Panc1 (cell line): Measurements from ENCODE around the gene DUSP1. TPM values are rescaled to one million over a fixed set of nuclear protein-coding genes. Genes with fewer than 3 reads are reported as not detected.

Source experiments
- ATAC-seq: fragments of 200-7000 bp; cut with Tn5 transposase; 2 replicates; pipeline ENCODE4 v1.9.1; 2020; ENCODE audit warnings: mild to moderate bottlenecking, moderate library complexity
- BruUV-seq: library from RNA; stranded (reverse); fragments of 400-500 nt; replicated peaks from 2 replicates; lab custom pipeline; 2021; lab: Mats Ljungman, UMichigan
- CTCF ChIA-PET: fragments of 300-600 bp; sonication (Branson Sonifier 250); formaldehyde crosslinking; loops from one replicate; lab custom pipeline; 2022; ENCODE audit warnings: antibody characterized with exemption; lab: Charles Lee
- POLR2A ChIA-PET: fragments of 300-600 bp; sonication (Branson Sonifier 250); formaldehyde crosslinking; loops from one replicate; lab custom pipeline; 2022; ENCODE audit warnings: antibody characterized with exemption; lab: Charles Lee
- DNase-seq: peaks from one replicate; pipeline ENCODE4 v3.0.0-alpha.2; 2010; ENCODE audit warnings: low read depth, low spot score
- H3K27ac ChIP-seq: 2 replicates; pipeline ENCODE4 v1.5.1; 2011; ENCODE audit warnings: mild to moderate bottlenecking, low read length, inconsistent platforms
- H3K27me3 ChIP-seq: fragments of 200-500 bp; sonication (Bioruptor generic); 2 replicates; pipeline ENCODE4 v1.6.0; 2014; ENCODE audit warnings: low read length, inconsistent platforms; ENCODE audit not compliant: control insufficient read depth, insufficient read depth
- H3K36me3 ChIP-seq: fragments of 200-500 bp; sonication (Bioruptor generic); 2 replicates; pipeline ENCODE4 v1.5.1; 2014; ENCODE audit warnings: inconsistent platforms, mild to moderate bottlenecking, low read length, moderate library complexity; ENCODE audit not compliant: control insufficient read depth, insufficient read depth
- H3K4me1 ChIP-seq: 2 replicates; pipeline ENCODE4 v1.5.1; 2011; ENCODE audit warnings: inconsistent platforms, mild to moderate bottlenecking, low read length, moderate library complexity; ENCODE audit not compliant: control insufficient read depth, insufficient read depth
- H3K4me3 ChIP-seq, 2 experiments: 2 replicates each; pipeline ENCODE4 v1.5.1; 2011 to 2012; ENCODE audit warnings: low read depth in 2 of 2, low read length in 2 of 2, mild to moderate bottlenecking in 2 of 2, inconsistent platforms in 1 of 2, moderate library complexity in 1 of 2
- H3K9me3 ChIP-seq: fragments of 200-500 bp; sonication (Bioruptor generic); 2 replicates; pipeline ENCODE4 v1.5.1; 2014; ENCODE audit warnings: low read depth, mild to moderate bottlenecking, inconsistent platforms, low read length, moderate library complexity; ENCODE audit not compliant: control insufficient read depth, insufficient read depth
- POLR2AphosphoS5 ChIP-seq: IDR thresholded peaks from 2 replicates; pipeline ENCODE4 v1.6.1; 2012; ENCODE audit warnings: mild to moderate bottlenecking, low read depth, low read length, moderate library complexity
- SIN3A ChIP-seq: IDR thresholded peaks from 2 replicates; pipeline ENCODE4 v1.6.1; 2012; ENCODE audit warnings: low read depth, mild to moderate bottlenecking, low read length, moderate library complexity, borderline replicate concordance; ENCODE audit not compliant: insufficient read depth
- TCF7L2 ChIP-seq: IDR thresholded peaks from 2 replicates; pipeline ENCODE4 v1.6.1; 2011; ENCODE audit warnings: mild to moderate bottlenecking, low read depth, low read length, inconsistent platforms
- in situ Hi-C: cut with HindIII; loops from 2 replicates; pipeline ENCODE4 v1.10.0; 2016; ENCODE audit warnings: low sequenced_read_pairs, low pct_unique_long_range_greater_than_20kb
- intact Hi-C: fragments of 100-400 bp; cut with micrococcal nuclease; formaldehyde crosslinking; loops from one replicate; pipeline ENCODE4 v1.10.0; 2022; ENCODE audit not compliant: unreplicated experiment
- total RNA-seq: library from RNA; stranded (reverse); gene quantifications from one replicate; pipeline ENCODE4 v1.2.1, GENCODE V29; 2021; ENCODE audit not compliant: unreplicated experiment
- TF ChIP-seq, protein P1 (sequence below), 2 experiments: IDR thresholded peaks; 2 replicates each; pipeline ENCODE4 v1.6.1; 2011 to 2012; ENCODE audit warnings: low read depth in 2 of 2, control low read depth in 1 of 2, low read length in 1 of 2, mild to moderate bottlenecking in 1 of 2, moderate library complexity in 1 of 2; ENCODE audit not compliant: insufficient read depth in 1 of 2
- TF ChIP-seq, protein P2 (sequence below): fragments of 450-650 bp; IDR thresholded peaks from 2 replicates; pipeline ENCODE4 v1.5.1; 2017; ENCODE audit warnings: mild to moderate bottlenecking

Gene DUSP1
- total RNA-seq, 1 experiment from 2014 or later, result 79.9 TPM

DNA sequence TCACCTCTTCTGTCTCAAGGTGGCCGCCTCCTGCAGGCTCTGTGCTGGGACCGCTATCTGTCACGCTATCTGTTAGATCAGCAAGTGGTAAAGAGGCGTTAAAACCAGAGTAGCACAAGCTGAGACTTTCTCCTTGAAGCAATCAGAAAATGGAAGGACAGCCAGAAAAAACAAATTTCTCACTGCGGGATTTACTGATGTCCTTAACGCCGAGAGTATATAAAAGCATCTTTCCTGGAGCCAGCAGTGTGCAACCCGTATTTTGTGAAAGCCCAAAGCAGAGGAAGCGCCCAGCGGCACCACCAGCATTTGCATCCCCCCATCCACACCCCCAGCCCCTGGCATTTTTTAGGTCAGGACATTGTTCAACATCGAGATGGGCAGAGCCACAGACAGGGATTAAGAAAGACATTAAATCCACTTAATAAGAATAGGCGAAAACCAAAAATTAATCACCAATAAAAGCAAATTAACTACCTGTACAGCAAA, 48.6 kb downstream of the DUSP1 start:
- Histone ChIP-seq H3K4me1 (peaks cover 3% of the 10 kb centered on the region; the same call in 1 of the 2 replicates), H3K27me3 (no peaks in the 10 kb centered on the region), H3K36me3 (no peaks in the 10 kb centered on the region), H3K4me3 (no peak overlapping the region), H3K27ac (no peak overlapping the region), H3K9me3 (no peaks in the 10 kb centered on the region)
- TF ChIP-seq TCF7L2 (no peak), SIN3A (no peak), POLR2AphosphoS5 (no peak)
- TF ChIP-seq, protein P1, sequence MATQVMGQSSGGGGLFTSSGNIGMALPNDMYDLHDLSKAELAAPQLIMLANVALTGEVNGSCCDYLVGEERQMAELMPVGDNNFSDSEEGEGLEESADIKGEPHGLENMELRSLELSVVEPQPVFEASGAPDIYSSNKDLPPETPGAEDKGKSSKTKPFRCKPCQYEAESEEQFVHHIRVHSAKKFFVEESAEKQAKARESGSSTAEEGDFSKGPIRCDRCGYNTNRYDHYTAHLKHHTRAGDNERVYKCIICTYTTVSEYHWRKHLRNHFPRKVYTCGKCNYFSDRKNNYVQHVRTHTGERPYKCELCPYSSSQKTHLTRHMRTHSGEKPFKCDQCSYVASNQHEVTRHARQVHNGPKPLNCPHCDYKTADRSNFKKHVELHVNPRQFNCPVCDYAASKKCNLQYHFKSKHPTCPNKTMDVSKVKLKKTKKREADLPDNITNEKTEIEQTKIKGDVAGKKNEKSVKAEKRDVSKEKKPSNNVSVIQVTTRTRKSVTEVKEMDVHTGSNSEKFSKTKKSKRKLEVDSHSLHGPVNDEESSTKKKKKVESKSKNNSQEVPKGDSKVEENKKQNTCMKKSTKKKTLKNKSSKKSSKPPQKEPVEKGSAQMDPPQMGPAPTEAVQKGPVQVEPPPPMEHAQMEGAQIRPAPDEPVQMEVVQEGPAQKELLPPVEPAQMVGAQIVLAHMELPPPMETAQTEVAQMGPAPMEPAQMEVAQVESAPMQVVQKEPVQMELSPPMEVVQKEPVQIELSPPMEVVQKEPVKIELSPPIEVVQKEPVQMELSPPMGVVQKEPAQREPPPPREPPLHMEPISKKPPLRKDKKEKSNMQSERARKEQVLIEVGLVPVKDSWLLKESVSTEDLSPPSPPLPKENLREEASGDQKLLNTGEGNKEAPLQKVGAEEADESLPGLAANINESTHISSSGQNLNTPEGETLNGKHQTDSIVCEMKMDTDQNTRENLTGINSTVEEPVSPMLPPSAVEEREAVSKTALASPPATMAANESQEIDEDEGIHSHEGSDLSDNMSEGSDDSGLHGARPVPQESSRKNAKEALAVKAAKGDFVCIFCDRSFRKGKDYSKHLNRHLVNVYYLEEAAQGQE (IDR thresholded peaks at IDR 0.05; ENCODE audit: insufficient read depth in 1 of 2, low read depth in 2 of 2, low read length in 1 of 2), result no peak
- TF ChIP-seq, protein P2, sequence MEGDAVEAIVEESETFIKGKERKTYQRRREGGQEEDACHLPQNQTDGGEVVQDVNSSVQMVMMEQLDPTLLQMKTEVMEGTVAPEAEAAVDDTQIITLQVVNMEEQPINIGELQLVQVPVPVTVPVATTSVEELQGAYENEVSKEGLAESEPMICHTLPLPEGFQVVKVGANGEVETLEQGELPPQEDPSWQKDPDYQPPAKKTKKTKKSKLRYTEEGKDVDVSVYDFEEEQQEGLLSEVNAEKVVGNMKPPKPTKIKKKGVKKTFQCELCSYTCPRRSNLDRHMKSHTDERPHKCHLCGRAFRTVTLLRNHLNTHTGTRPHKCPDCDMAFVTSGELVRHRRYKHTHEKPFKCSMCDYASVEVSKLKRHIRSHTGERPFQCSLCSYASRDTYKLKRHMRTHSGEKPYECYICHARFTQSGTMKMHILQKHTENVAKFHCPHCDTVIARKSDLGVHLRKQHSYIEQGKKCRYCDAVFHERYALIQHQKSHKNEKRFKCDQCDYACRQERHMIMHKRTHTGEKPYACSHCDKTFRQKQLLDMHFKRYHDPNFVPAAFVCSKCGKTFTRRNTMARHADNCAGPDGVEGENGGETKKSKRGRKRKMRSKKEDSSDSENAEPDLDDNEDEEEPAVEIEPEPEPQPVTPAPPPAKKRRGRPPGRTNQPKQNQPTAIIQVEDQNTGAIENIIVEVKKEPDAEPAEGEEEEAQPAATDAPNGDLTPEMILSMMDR, result no peak
- intact Hi-C loops, result no loop called here
- ChIA-PET POLR2A (no interaction called here), CTCF (no interaction called here)
- ATAC-seq (no peak), DNase-seq (no peak)
- BruUV-seq, result no TSS peak
- in situ Hi-C loops, result no loop called here

DNA sequence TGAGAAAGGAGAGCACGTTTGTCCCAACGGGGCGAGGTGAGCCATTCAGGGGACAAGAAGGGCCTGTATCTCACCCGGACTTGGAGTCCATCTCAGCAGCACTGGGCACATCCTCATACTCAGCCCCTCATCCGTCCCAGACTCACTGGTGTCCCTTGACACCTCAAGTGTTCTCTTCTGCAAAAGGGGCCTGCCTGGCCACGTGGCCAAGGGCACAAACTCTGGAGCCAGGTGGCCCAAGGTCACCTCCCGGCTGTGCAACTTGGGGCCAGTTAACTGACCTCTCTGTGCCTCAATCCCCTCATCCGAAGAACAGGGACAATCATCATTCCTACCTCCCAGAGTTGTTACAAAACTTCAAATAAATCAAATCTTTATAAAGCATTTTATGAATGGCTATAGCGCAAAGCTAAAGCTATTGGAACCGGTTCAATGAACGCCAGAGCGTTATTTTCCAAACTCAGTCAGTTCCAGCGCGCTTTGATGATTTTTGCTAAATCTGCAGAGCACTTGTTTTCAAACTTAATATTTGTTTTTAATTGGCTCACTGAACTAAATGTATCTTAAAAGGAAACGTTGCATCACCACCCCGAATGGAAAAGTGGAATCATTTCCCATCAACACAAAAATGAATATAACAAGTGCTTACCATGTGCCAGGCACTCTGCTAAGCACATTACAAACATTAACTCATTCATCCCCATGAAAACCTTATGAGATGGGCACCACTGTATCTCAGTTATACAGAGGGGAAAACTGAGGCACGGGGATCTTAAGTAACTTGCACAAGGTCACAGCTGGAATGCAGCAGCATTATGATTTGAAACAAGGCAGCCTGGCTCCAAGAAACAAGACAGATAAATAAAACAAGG, 49.3 kb downstream of the DUSP1 start:
- CTCF ChIA-PET, result no interaction called here
- intact Hi-C loops (no loop called here), in situ Hi-C loops (no loop called here)
- TF ChIP-seq SIN3A, result no peak
- no peak for TF ChIP-seq POLR2AphosphoS5
- no peak for TF ChIP-seq TCF7L2
- TF ChIP-seq, protein P2, result no peak
- TF ChIP-seq, protein P1 (IDR thresholded peaks at IDR 0.05; ENCODE audit: insufficient read depth in 1 of 2, low read depth in 2 of 2, low read length in 1 of 2), result no peak
- no peak overlapping the region for H3K27ac ChIP-seq
- no peak overlapping the region for H3K4me3 ChIP-seq
- no peaks in the 10 kb centered on the region for H3K36me3 ChIP-seq
- H3K9me3 ChIP-seq, result no peaks in the 10 kb centered on the region
- POLR2A ChIA-PET, result interaction anchor here (0.7 kb wide), 1 partner anchor 547 kb away, joined by 3 read pairs; no protein-coding TSS in a partner anchor
- no TSS peak for BruUV-seq
- DNase-seq (no peak), ATAC-seq (no peak)
- peaks cover 10% of the 10 kb centered on the region; the same call in 1 of the 2 replicates for H3K4me1 ChIP-seq
- no peaks in the 10 kb centered on the region for H3K27me3 ChIP-seq
